HepG2 (cell line): ENCODE data around the gene MDM4. TPM values are rescaled to one million over a fixed set of nuclear protein-coding genes. Genes with fewer than 3 reads are reported as not detected.

ENCODE experiments used
- CREB3 ChIP-seq: sonication (generic); formaldehyde crosslinking; IDR thresholded peaks from 2 replicates; pipeline ENCODE4 v1.5.0; 2020; ENCODE audit warnings: missing genetic modification reagents
- HNRNPL ChIP-seq: fragments of 200-400 bp; formaldehyde crosslinking; IDR thresholded peaks from 2 replicates; pipeline ENCODE4 v1.6.1; 2017; ENCODE audit warnings: mild to moderate bottlenecking, low read depth, low read length
- KLF6 ChIP-seq: IDR thresholded peaks from 2 replicates; pipeline ENCODE4 v1.8.0; 2016; ENCODE audit warnings: missing biosample characterization, missing genetic modification reagents
- MED8 ChIP-seq: sonication (generic); formaldehyde crosslinking; IDR thresholded peaks from 2 replicates; pipeline ENCODE4 v1.8.1; 2023; ENCODE audit warnings: mild to moderate bottlenecking, missing genetic modification reagents; ENCODE audit not compliant: insufficient replicate concordance
- NR2F2 ChIP-seq: IDR thresholded peaks from 2 replicates; pipeline ENCODE4 v1.6.1; 2012; ENCODE audit warnings: low read depth, inconsistent platforms, borderline replicate concordance
- PATZ1 ChIP-seq: sonication (generic); formaldehyde crosslinking; IDR thresholded peaks from 2 replicates; pipeline ENCODE4 v1.4.0; 2020; ENCODE audit warnings: missing genetic modification reagents
- PRMT3 ChIP-seq: sonication (generic); formaldehyde crosslinking; IDR thresholded peaks from 2 replicates; pipeline ENCODE4 v1.8.1; 2022; ENCODE audit warnings: low read depth, mild to moderate bottlenecking, moderate library complexity, missing genetic modification reagents, borderline replicate concordance
- SETDB1 ChIP-seq: sonication (generic); formaldehyde crosslinking; IDR thresholded peaks from 2 replicates; pipeline ENCODE4 v1.5.1; 2020; ENCODE audit warnings: missing genetic modification reagents, mild to moderate bottlenecking, borderline replicate concordance
- SMAD3 ChIP-seq: sonication (generic); formaldehyde crosslinking; IDR thresholded peaks from 2 replicates; pipeline ENCODE4 v1.4.0; 2020; ENCODE audit warnings: missing genetic modification reagents
- TEAD3 ChIP-seq: optimal IDR thresholded peaks from 2 replicates; pipeline ENCODE3; 2016; ENCODE audit warnings: borderline replicate concordance
- THYN1 ChIP-seq: sonication (generic); formaldehyde crosslinking; IDR thresholded peaks from 2 replicates; pipeline ENCODE4 v1.8.1; 2023; ENCODE audit warnings: low read depth, mild to moderate bottlenecking, moderate library complexity, missing genetic modification reagents, borderline replicate concordance
- YEATS4 ChIP-seq: sonication (generic); formaldehyde crosslinking; IDR thresholded peaks from 2 replicates; pipeline ENCODE4 v1.4.0; 2020; ENCODE audit warnings: missing genetic modification reagents, borderline replicate concordance
- ZBTB43 ChIP-seq: sonication (generic); formaldehyde crosslinking; conservative IDR thresholded peaks from 2 replicates; pipeline ENCODE4 v1.4.0; 2020; ENCODE audit warnings: missing genetic modification reagents
- ZNF160 ChIP-seq: sonication (generic); formaldehyde crosslinking; IDR thresholded peaks from 2 replicates; pipeline ENCODE4 v1.8.0; 2022; ENCODE audit warnings: mild to moderate bottlenecking, inconsistent platforms, missing genetic modification reagents
- ZNF24 ChIP-seq: fragments of 450-650 bp; IDR thresholded peaks from 2 replicates; pipeline ENCODE4 v1.6.1; 2017; ENCODE audit warnings: antibody characterized with exemption, mild to moderate bottlenecking
- ZNF296 ChIP-seq: sonication (generic); formaldehyde crosslinking; conservative IDR thresholded peaks from 2 replicates; pipeline ENCODE4 v1.5.0; 2020; ENCODE audit warnings: mild to moderate bottlenecking, missing genetic modification reagents
- ZNF333 ChIP-seq: sonication (generic); formaldehyde crosslinking; IDR thresholded peaks from 2 replicates; pipeline ENCODE4 v1.4.0; 2020; ENCODE audit warnings: mild to moderate bottlenecking, missing genetic modification reagents, borderline replicate concordance
- ZNF468 ChIP-seq: sonication (generic); formaldehyde crosslinking; IDR thresholded peaks from 2 replicates; pipeline ENCODE4 v1.8.0; 2022; ENCODE audit warnings: mild to moderate bottlenecking, moderate library complexity, missing genetic modification reagents
- ZNF607 ChIP-seq: sonication (generic); formaldehyde crosslinking; IDR thresholded peaks from 2 replicates; pipeline ENCODE4 v1.5.1; 2020; ENCODE audit warnings: missing genetic modification reagents, mild to moderate bottlenecking, borderline replicate concordance
- ZNF609 ChIP-seq: sonication (generic); formaldehyde crosslinking; IDR thresholded peaks from 2 replicates; pipeline ENCODE4 v1.4.0; 2020; ENCODE audit warnings: mild to moderate bottlenecking, missing genetic modification reagents, borderline replicate concordance
- ZNF703 ChIP-seq: sonication (generic); formaldehyde crosslinking; IDR thresholded peaks from 2 replicates; pipeline ENCODE4 v1.5.1; 2020; ENCODE audit warnings: missing genetic modification reagents, mild to moderate bottlenecking, moderate library complexity, borderline replicate concordance
- polyA plus RNA-seq, 8 experiments: library from polyadenylated mRNA; depleted of rRNA in 3 of 8; stranded (reverse) in 7 of 8; unstranded in 1 of 8; fragments of >200 nt; fragmentation: Illumina TruSeq in 4 of 8; extraction: Trizol in 4 of 8; gene quantifications; 2 replicates each; pipeline versions ENCODE4 v1.2.1 to v1.2.3, GENCODE V29; 2011 to 2016; ENCODE audit warnings: low read depth in 4 of 8, missing spikeins in 1 of 8, mixed read lengths in 1 of 8; ENCODE audit not compliant: insufficient read depth in 1 of 8
- total RNA-seq, 5 experiments: library from RNA; depleted of rRNA; stranded (reverse); fragments of >200 nt; fragmentation: Illumina TruSeq; extraction: Trizol; gene quantifications; 2 replicates each; pipeline ENCODE4 v1.2.3, GENCODE V29; 2016; ENCODE audit warnings: low read depth in 1 of 5

The MDM4 gene
- total and polyA plus RNA-seq, 2 of the 13 experiments (the other 11 are each of a cell fraction or from before 2014, with no cell fraction given): 14.9 to 19.0 TPM

- TF ChIP-seq YEATS4 (CRISPR knock-in tag) (peak; percentile 28; the same call in 1 of the 2 replicates), PRMT3 (CRISPR knock-in tag) (no peak), KLF6 (CRISPR knock-in tag) (no peak), NR2F2 (0 out of 2 replicates have a peak, but pooled peaks have one; percentile 37), SETDB1 (CRISPR knock-in tag) (no peak), ZNF296 (CRISPR knock-in tag) (no peak), ZNF468 (CRISPR knock-in tag) (no peak), ZBTB43 (no peak), CREB3 (no peak), MED8 (CRISPR knock-in tag) (no peak), ZNF607 (CRISPR knock-in tag) (no peak), ZNF609 (CRISPR knock-in tag) (no peak), SMAD3 (no peak), ZNF160 (no peak), ZNF703 (CRISPR knock-in tag) (no peak), PATZ1 (CRISPR knock-in tag) (no peak), THYN1 (CRISPR knock-in tag) (no peak), ZNF24 (no peak), ZNF333 (CRISPR knock-in tag) (no peak), HNRNPL (no peak), TEAD3 (CRISPR knock-in tag) (no peak)
These were observed 8.7 kb upstream of the MDM4 start (continued) for GRCh38 chr1:204507317-204508105.
